Prostate gland (tissue), 2 donors: Measurements from ENCODE around the gene LYRM9.
"Not testable (repeated sequence)": the region's sequence is repeated elsewhere in the genome, so short reads cannot be mapped to it uniquely, and the experiment has no call there.

Experiments
- POLR2A ChIP-seq: fragments of 450-650 bp; IDR thresholded peaks from one replicate; pipeline ENCODE4 v1.6.1; 2016; ENCODE audit warnings: antibody characterized with exemption, mild to moderate bottlenecking
- POLR2AphosphoS5 ChIP-seq: sonication (generic); formaldehyde crosslinking; IDR thresholded peaks from one replicate; pipeline ENCODE4 v1.6.1; 2017; ENCODE audit warnings: antibody characterized with exemption
- TF ChIP-seq, protein P1 (sequence below), 4 experiments: fragments of 200-600 bp in 2 of 4; fragments of 450-650 bp in 2 of 4; sonication (generic) in 2 of 4; IDR thresholded peaks; 1 replicate in 3 of 4; 2 replicates in 1 of 4; pipeline ENCODE4 v1.5.1; 2016 to 2019; ENCODE audit warnings: antibody characterized with exemption in 4 of 4, mild to moderate bottlenecking in 2 of 4, moderate library complexity in 2 of 4

DNA sequence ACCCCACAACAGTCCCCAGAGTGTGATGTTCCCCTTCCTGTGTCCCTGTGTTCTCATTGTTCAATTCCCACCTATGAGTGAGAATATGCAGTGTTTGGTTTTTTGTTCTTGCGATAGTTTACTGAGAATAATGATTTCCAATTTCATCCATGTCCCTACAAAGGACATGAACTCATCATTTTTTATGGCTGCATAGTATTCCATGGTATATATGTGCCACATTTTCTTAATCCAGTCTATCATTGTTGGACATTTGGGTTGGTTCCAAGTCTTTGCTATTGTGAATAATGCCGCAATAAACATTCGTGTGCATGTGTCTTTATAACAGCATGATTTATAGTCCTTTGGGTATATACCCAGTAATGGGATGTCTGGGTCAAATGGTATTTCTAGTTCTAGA is 19.1 kb upstream of the LYRM9 start:
- TF ChIP-seq, protein P1, sequence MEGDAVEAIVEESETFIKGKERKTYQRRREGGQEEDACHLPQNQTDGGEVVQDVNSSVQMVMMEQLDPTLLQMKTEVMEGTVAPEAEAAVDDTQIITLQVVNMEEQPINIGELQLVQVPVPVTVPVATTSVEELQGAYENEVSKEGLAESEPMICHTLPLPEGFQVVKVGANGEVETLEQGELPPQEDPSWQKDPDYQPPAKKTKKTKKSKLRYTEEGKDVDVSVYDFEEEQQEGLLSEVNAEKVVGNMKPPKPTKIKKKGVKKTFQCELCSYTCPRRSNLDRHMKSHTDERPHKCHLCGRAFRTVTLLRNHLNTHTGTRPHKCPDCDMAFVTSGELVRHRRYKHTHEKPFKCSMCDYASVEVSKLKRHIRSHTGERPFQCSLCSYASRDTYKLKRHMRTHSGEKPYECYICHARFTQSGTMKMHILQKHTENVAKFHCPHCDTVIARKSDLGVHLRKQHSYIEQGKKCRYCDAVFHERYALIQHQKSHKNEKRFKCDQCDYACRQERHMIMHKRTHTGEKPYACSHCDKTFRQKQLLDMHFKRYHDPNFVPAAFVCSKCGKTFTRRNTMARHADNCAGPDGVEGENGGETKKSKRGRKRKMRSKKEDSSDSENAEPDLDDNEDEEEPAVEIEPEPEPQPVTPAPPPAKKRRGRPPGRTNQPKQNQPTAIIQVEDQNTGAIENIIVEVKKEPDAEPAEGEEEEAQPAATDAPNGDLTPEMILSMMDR (IDR thresholded peaks at IDR 0.05): not testable (repeated sequence)
- not testable (repeated sequence) for TF ChIP-seq POLR2A, POLR2AphosphoS5
